ENCODE results near the gene ARL17B.
"Not testable (repeated sequence)": the region's sequence is repeated elsewhere in the genome, so short reads cannot be mapped to it uniquely, and the experiment has no call there.

ARL17B gene

DNA sequence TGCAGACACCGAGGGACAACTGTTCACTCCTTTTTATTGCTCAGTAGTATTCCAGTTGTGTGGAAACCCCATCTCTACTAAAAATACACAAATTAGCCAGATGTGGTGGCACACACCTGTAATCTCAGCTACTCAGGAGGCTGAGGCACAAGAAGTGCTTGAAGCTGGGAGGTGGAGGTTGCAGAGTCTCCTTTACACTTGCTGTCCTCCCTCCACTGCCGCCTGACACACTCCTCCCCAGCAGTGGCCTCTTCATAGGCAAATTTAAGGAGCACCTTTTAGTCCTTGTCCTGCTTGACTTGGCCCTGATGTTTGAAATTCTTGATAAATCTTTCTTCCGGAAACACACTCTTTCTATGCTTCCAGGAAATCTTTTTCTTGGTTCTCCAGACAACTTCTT, 112.4 kb downstream of the ARL17B start:
- not testable (repeated sequence) for DNase-seq (ENCODE audit: low read depth)

DNA sequence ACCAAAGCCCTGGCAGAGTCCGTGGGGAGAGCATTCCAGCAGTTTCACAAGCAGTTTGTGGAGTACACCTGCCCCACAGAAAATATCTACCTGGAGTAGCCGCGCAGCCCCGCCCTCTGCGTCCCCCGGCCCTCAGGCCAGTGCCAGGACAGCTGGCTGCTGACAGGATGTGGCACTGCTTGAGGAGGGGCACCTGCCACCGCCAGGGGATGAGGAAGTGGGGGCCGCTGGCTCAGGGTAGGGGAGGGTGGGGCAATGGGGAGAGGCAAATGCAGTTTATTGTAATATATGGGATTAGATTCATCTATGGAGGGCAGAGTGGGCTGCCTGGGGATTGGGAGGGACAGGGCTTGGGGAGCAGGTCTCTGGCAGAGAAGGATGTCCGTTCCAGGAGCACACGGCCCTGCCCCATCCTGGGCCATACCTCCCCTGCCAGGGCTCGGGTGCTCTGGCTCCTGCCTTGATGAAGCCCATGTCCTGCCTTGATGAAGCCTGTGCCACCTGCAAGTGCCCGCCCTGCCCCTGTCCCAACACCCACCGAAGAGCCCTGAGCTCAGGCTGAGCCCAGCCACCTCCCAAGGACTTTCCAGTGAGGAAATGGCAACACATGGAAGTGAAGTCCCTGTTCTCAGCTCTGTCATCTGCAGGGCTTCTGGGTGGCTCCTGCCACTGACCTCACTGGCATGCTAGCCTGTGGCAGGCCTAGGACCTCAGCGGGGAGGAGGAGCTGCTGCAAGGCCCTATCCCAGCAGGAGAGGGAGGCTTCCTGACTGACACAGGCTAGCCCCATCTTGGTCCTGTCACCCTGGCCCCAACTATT, 116.4 kb downstream of the ARL17B start:
- not testable (repeated sequence) for DNase-seq (ENCODE audit: low read depth)

DNA sequence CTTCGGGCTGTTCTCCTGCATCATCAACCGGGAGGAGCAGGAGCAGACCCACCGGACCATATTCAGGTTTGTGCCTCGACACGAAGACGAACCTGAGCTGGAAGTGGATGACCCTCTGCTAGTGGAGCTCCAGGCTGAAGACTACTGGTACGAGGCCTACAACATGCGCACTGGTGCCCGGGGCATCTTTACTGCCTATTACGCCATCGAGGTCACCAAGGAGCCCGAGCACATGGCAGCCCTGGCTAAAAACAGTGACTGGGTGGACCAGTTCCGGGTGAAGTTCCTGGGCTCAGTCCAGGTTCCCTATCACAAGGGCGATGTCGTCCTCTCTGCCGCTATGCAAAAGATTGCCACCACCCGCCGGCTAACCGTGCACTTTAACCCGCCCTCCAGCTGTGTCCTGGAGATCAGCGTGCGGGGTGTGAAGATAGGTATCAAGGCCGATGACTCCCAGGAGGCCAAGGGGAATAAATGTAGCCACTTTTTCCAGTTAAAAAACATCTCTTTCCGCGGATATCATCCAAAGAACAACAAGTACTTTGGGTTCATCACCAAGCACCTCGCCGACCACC, 117.1 kb downstream of the ARL17B start:
- DNase-seq (ENCODE audit: low read depth) = not testable (repeated sequence)

DNA sequence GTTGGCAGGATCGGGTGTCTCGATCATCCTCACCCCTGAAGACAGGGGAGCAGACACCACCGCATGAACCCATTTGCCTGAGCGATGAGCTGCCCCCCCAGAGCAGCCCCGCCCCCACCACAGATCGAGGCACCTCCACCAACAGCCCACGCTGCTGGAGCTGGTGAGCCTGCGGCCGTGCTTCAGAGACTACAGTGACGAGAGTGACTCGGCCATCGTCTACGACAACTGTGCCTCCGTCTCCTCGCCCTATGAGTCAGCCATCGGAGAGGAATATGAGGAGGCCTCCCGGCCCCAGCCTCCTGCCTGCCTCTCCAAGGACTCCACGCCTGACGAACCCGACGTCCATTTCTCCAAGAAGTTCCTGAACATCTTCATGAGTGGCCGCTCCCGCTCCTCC, 117.6 kb downstream of the ARL17B start:
- DNase-seq (ENCODE audit: low read depth) = not testable (repeated sequence)

DNA sequence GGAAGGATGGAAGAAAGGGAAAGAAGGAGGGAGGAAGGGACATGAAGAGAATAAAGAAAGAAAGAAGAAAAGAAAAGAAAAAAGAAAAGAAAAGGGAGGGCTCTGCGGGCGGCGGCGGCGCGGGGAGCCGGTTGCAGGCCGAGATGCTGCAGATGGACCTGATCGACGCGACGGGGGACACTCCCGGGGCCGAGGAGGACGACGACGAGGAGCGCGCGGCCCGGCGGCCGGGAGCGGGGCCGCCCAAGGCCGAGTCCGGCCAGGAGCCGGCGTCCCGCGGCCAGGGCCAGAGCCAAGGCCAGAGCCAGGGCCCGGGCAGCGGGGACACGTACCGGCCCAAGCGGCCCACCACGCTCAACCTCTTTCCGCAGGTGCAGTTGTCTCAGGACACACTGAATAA, 118.1 kb downstream of the ARL17B start:
- not testable (repeated sequence) for DNase-seq (ENCODE audit: low read depth)

DNA sequence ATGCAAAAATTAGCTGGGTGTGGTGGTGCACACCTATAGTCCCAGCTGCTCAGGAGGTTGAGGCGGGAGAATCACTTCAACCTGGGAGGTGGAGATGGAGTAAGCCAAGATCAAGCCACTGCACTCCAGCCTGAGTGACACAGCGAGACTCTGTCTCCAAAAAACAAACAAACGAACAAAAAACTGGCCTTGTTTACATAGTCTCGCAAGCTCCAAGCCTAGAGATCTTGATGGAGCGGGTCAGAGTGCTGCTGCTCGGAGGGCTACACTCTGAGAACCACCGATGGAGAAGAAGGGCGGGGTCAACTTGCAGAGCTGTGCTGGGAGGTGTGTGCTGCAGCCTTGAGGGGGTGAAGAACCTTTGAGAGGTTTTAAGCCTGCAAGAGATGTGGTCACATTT, 130.2 kb downstream of the ARL17B start:
- not testable (repeated sequence) for DNase-seq (ENCODE audit: low read depth)

DNA sequence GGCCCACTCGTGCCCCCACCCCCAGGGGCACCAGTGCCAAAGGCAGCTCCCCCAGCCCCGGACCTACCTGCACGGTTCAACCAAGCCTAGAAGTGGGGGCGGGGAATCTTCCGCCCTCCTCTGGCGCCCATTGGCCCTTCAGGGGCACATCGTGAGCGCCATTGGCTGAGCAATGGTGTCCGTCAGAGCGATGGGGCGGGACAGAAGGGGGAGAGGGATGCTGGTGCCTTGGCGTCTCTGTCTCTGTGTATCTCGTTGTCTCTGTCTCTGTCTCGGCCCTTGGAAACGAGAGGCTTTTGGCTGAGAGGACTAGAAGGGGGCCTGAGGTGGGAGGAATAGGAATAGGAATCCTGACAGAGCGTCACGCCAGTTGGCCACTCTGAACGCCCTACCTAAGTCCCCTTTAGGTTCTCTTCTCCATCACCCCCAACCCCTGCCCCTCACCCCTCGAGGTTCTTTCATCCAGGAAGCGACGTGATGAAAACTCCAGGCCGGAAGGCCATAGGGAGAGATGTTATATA, 136.2 kb downstream of the ARL17B start:
- peak; percentile 83 for DNase-seq (ENCODE audit: low read depth)

DNA sequence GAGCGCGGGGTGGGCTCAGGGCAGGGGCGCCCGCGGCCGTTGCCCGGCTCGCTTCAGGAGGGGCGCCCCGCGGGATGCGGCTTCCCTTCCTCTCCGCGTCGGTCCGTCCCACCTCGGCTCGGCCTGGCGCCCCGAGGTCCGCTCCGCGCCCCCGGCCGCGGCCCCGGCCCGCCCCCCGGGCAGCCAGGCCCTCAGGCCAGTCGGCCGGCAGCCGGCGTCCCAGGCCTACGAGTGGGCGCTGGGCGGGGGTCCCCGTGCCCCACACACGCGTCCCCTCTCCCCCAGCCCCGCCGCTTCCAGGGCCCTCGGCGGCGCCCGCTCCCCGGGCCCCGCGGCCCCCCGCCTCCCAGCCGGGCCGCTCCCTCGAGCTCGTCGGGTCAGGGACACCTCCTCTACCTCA, 136.7 kb downstream of the ARL17B start:
- not testable (repeated sequence) for DNase-seq (ENCODE audit: low read depth)

Measured in stromal cell of bone marrow (primary cell).